Esophagus (tissue), 2 donors: ENCODE results near the gene DAD1. TPM values are rescaled to one million over a fixed set of nuclear protein-coding genes. Genes with fewer than 3 reads are reported as not detected.
"Not testable (repeated sequence)": the region's sequence is repeated elsewhere in the genome, so short reads cannot be mapped to it uniquely, and the experiment has no call there.

Source experiments
- H3K27ac ChIP-seq, 2 donors: one replicate each; pipeline ENCODE4 v1.5.1; 2013; ENCODE audit warnings: low read depth in 2 of 2, mild to moderate bottlenecking in 2 of 2, inconsistent platforms in 1 of 2, low read length in 1 of 2, moderate library complexity in 1 of 2
- H3K27me3 ChIP-seq, 2 donors: one replicate each; pipeline ENCODE4 v1.6.1; 2013; ENCODE audit warnings: low read length in 2 of 2, control low read depth in 1 of 2, mild to moderate bottlenecking in 1 of 2; ENCODE audit not compliant: insufficient read depth in 2 of 2, control insufficient read depth in 1 of 2
- H3K36me3 ChIP-seq, 2 donors: one replicate each; pipeline ENCODE4 v1.6.1; 2013; ENCODE audit warnings: low read length in 1 of 2; ENCODE audit not compliant: control insufficient read depth in 2 of 2, insufficient read depth in 2 of 2
- H3K4me1 ChIP-seq, 2 donors: one replicate each; pipeline ENCODE4 v1.6.1; 2013; ENCODE audit warnings: low read length in 1 of 2; ENCODE audit not compliant: control insufficient read depth in 2 of 2, insufficient read depth in 2 of 2
- H3K4me3 ChIP-seq, 2 donors: one replicate each; pipeline ENCODE4 v1.5.1; 2013; ENCODE audit warnings: low read length in 2 of 2, mild to moderate bottlenecking in 2 of 2, low read depth in 1 of 2, moderate library complexity in 1 of 2
- H3K9me3 ChIP-seq, 2 donors: one replicate each; pipeline ENCODE4 v1.6.1; 2013; ENCODE audit warnings: mild to moderate bottlenecking in 2 of 2, low read depth in 1 of 2, low read length in 1 of 2, moderate library complexity in 1 of 2; ENCODE audit not compliant: control insufficient read depth in 2 of 2, insufficient read depth in 1 of 2
- WGBS, 2 donors: extraction: QIAGEN DNeasy Blood & Tissue Kit; methylation state at CpG; one replicate each; pipeline ENCODE4 v1.1.7; 2013; 5-methylcytosine and 5-hydroxymethylcytosine counted together
- polyA plus RNA-seq, 2 donors: library from polyadenylated mRNA; stranded (reverse); fragments of 200-250 nt; gene quantifications; one replicate each; pipeline ENCODE4 v1.2.3, GENCODE V29; 2013
- donor health status: healthy with polysubstance abuse.
- donor health status: Bipolar disorder and iron deficiency.

The DAD1 gene
- polyA plus RNA-seq, 2 donors, result 77.9 to 243 TPM

GRCh38 chr14:22556990-22557623 lies 31.9 kb downstream of the DAD1 start:
- Histone ChIP-seq H3K27ac (peak overlapping the region; percentile 13 to 45), H3K9me3 (no peaks in the 10 kb centered on the region), H3K4me1 (peaks cover 0 to 9% of the 10 kb centered on the region in 2 donors), H3K27me3 (no peaks in the 10 kb centered on the region), H3K36me3 (no peaks in the 10 kb centered on the region), H3K4me3 (peak overlapping the region in 1 of 2 donors; percentile 5)
- WGBS, 2 donors, result 5 to 6% methylated on average over 28 of the region's 28 CpGs

- Histone ChIP-seq H3K27ac (peak overlapping the region; percentile 30 to 45), H3K27me3 (no peaks in the 10 kb centered on the region), H3K9me3 (no peaks in the 10 kb centered on the region), H3K4me1 (peaks cover 0 to 6% of the 10 kb centered on the region in 2 donors), H3K36me3 (no peaks in the 10 kb centered on the region), H3K4me3 (peak overlapping the region in 1 of 2 donors; percentile 5)
- WGBS, 2 donors, result 37 to 47% methylated on average over 28 of the region's 28 CpGs
These were observed 32.7 kb downstream of the DAD1 start for GRCh38 chr14:22556021-22556989.

- H3K27ac ChIP-seq, result peak overlapping the region; percentile 30 to 45
These were observed 33.5 kb downstream of the DAD1 start for GRCh38 chr14:22555384-22556011.

GRCh38 chr14:22554498-22555383 lies 34.3 kb downstream of the DAD1 start:
- no peaks in the 10 kb centered on the region for H3K9me3 ChIP-seq
- H3K4me1 ChIP-seq, result peaks cover 2 to 6% of the 10 kb centered on the region in 2 donors
- H3K27ac ChIP-seq, result peak overlapping the region in 1 of 2 donors; percentile 30
- no peaks in the 10 kb centered on the region for H3K36me3 ChIP-seq
- H3K27me3 ChIP-seq, result no peaks in the 10 kb centered on the region
- 80 to 85% methylated on average over 15 of the region's 15 CpGs for WGBS, 2 donors
- H3K4me3 ChIP-seq, result no peak overlapping the region

More at GRCh38 chr14:22555384-22556011, 33.5 kb downstream of the DAD1 start:
- WGBS, 2 donors, result 71 to 73% methylated on average over 4 of the region's 4 CpGs
- H3K36me3 ChIP-seq, result no peaks in the 10 kb centered on the region
- H3K4me1 ChIP-seq, result peaks cover 0 to 6% of the 10 kb centered on the region in 2 donors
- no peak overlapping the region for H3K4me3 ChIP-seq
- H3K9me3 ChIP-seq, result no peaks in the 10 kb centered on the region
- no peaks in the 10 kb centered on the region for H3K27me3 ChIP-seq

- not testable (repeated sequence) for H3K9me3 ChIP-seq, H3K27ac ChIP-seq, H3K27me3 ChIP-seq, H3K4me1 ChIP-seq, H3K36me3 ChIP-seq, H3K4me3 ChIP-seq
- 79 to 89% methylated on average over 9 to 11 of the region's 14 CpGs for WGBS, 2 donors
These were observed 35.0 kb downstream of the DAD1 start for GRCh38 chr14:22553861-22554497.

- Histone ChIP-seq H3K9me3 (no peaks in the 10 kb centered on the region), H3K27ac (no peak overlapping the region), H3K4me1 (peaks cover 2 to 3% of the 10 kb centered on the region in 2 donors), H3K4me3 (no peak overlapping the region), H3K36me3 (no peaks in the 10 kb centered on the region), H3K27me3 (no peaks in the 10 kb centered on the region)
- WGBS, 2 donors, result 84% methylated on average over 5 of the region's 5 CpGs
These were observed 35.6 kb downstream of the DAD1 start for GRCh38 chr14:22553445-22553844.

GRCh38 chr14:22552827-22553076 lies 36.3 kb downstream of the DAD1 start:
- Histone ChIP-seq H3K4me1 (peaks cover 2% of the 10 kb centered on the region in 2 donors), H3K36me3 (no peaks in the 10 kb centered on the region), H3K4me3 (no peak overlapping the region), H3K9me3 (no peaks in the 10 kb centered on the region), H3K27me3 (no peaks in the 10 kb centered on the region), H3K27ac (no peak overlapping the region)
- 94 to 96% methylated on average over 2 of the region's 2 CpGs for WGBS, 2 donors

- H3K4me1 ChIP-seq, result peaks cover 2% of the 10 kb centered on the region in 2 donors
- no peak overlapping the region for H3K4me3 ChIP-seq
- no peaks in the 10 kb centered on the region for H3K9me3 ChIP-seq
- WGBS, 2 donors, result 78% methylated on average over 13 of the region's 13 CpGs
- no peak overlapping the region for H3K27ac ChIP-seq
- no peaks in the 10 kb centered on the region for H3K36me3 ChIP-seq
- H3K27me3 ChIP-seq, result no peaks in the 10 kb centered on the region
These were observed 36.8 kb downstream of the DAD1 start for GRCh38 chr14:22552001-22552826.
